ENCODE results near the gene PTGIS. TPM values are rescaled to one million over a fixed set of nuclear protein-coding genes. Genes with fewer than 3 reads are reported as not detected.
A peak's percentile ranks its signal among the peaks of the same experiment; 100 is the strongest.

PTGIS gene
- total and polyA plus RNA-seq, 5 donors, result 19.9 to 98.4 (median 53.6) TPM

DNA sequence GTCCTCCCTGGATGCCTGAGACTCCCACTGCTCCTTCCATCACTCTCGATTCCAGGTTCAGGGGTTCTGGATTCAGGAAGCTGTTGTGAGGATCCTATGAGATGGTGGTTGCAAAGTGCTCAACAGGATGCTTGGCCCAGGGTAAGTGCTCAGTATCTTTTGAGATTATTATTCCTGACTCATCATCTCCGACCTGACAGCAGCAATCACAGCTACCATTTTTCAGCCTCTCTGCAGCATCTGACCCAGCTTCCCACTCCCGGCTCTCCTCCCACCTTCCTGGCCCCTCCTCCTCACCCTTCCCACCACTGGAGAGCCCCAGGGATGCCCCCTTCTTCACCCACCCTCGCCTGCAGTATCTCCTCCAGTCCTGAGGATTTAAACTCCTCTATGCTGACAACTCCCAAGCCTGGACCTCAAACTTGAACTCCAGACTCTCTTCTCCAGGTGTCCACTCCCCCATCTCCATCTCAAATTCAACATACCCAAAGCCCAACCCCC lies 48.7 kb downstream of the PTGIS start:
- Histone ChIP-seq H3K4me3 (ENCODE audit: low read length) (no peak overlapping the region), H3K27ac (ENCODE audit: low read length) (no peak overlapping the region), H3K4me1 (ENCODE audit: control insufficient read depth, insufficient read depth, low read length) (no peaks in the 10 kb centered on the region), H3K9me3 (ENCODE audit: control insufficient read depth, low read length) (no peaks in the 10 kb centered on the region), H3K27me3 (ENCODE audit: control insufficient read depth, insufficient read depth) (no peaks in the 10 kb centered on the region)
- DNase-seq (no peak), ATAC-seq (no peak)
- intact Hi-C loops (cut with DNase I), result no loop called here
- WGBS, result 64% methylated on average over 4 of the region's 4 CpGs

DNA sequence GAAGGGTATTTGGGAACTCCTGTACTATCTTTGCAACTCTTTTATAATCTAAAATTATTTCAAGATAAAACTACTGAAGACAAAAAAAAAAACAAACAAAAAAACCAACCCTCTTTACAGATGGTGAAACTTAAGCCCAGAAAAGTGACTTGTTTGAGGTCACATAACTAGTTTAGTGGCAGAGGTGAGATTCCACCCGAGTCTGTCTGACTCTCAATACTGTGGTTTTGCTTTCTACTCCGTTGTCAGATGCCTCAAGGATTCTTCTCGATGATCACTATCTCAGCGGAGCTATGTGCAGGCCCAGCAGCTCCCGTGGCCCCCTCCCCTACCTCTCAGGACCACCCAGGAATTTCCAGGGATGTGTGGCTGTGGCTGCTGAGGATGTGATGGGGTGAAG lies 49.4 kb downstream of the PTGIS start:
- intact Hi-C loops (cut with DNase I), result no loop called here
- DNase-seq (no peak), ATAC-seq (no peak)
- no peaks in the 10 kb centered on the region for H3K27me3 ChIP-seq (ENCODE audit: control insufficient read depth, insufficient read depth)
- no peak overlapping the region for H3K27ac ChIP-seq (ENCODE audit: low read length)
- H3K4me1 ChIP-seq (ENCODE audit: control insufficient read depth, insufficient read depth, low read length), result no peaks in the 10 kb centered on the region
- 67% methylated on average over 5 of the region's 5 CpGs for WGBS
- H3K9me3 ChIP-seq (ENCODE audit: control insufficient read depth, low read length), result no peaks in the 10 kb centered on the region
- no peak overlapping the region for H3K4me3 ChIP-seq (ENCODE audit: low read length)

DNA sequence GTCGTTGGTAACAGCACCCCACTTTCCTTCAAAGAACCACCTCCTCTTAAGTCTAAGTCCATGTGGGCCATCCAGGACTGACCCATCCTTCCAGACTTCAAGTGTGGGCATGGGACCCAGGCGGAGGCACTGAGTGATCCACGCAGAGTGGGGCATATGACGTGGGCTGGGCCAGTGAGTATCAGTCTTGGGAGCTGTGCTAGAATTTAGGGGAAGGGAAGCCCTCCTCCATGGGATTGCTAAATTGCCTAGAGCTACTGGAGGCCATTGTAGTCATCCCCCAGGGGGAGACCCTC lies 50.2 kb downstream of the PTGIS start:
- Histone ChIP-seq H3K27ac (ENCODE audit: low read length) (no peak overlapping the region), H3K9me3 (ENCODE audit: control insufficient read depth, low read length) (no peaks in the 10 kb centered on the region), H3K4me3 (ENCODE audit: low read length) (no peak overlapping the region), H3K4me1 (ENCODE audit: control insufficient read depth, insufficient read depth, low read length) (no peaks in the 10 kb centered on the region), H3K27me3 (ENCODE audit: control insufficient read depth, insufficient read depth) (no peaks in the 10 kb centered on the region)
- no peak for ATAC-seq
- DNase-seq, result no peak
- intact Hi-C loops (cut with DNase I), result no loop called here
- 92% methylated on average over 4 of the region's 4 CpGs for WGBS

DNA sequence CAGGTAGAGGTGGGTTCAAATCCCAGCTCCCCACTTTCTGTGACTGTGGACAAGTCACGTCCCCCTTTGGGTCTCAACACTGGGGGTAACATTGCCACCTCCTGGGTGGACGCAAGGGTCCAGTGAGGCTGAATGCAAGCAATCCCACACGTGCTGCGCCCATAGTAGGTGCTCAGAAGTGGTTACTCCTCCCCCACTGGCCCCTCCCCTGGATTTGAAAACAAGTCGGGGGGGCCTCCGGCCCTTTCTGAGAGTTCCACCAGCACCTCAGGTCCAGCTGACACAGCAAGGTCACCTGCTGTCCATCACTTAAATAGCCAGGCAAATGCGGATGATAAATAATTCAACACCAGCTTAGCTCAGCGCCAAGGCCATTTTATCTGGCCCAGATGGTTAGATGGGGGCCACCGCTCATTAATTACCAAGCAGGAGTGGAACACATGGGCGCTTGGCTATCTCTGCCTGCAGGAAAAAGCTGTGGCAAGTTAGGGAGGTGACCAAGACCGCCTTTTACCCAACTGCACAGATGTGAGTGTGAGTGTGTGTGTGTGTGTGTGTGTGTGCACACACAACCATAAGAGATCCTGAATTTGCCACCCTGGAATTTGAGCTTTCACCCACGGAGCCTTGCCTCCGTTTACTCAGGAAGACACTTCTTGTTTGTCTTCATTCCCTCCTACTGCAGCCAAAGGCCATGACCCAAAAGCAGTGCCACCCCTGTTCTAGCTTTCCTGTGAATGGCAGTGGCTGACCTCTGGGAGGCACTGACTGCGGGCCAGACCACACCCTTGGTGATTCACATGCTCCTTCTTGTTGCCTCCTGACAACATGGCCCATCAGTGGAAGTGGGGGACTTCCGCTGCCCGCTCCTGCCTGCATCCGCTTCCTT lies 50.8 kb downstream of the PTGIS start:
- WGBS, result 84% methylated on average over 17 of the region's 17 CpGs
- peak; percentile 27 to 74 for ATAC-seq
- intact Hi-C loops (cut with DNase I), result no loop called here
- Histone ChIP-seq H3K27me3 (ENCODE audit: control insufficient read depth, insufficient read depth) (no peaks in the 10 kb centered on the region), H3K4me3 (ENCODE audit: low read length) (no peak overlapping the region), H3K4me1 (ENCODE audit: control insufficient read depth, insufficient read depth, low read length) (no peaks in the 10 kb centered on the region), H3K27ac (ENCODE audit: low read length) (no peak overlapping the region), H3K9me3 (ENCODE audit: control insufficient read depth, low read length) (no peaks in the 10 kb centered on the region)
- DNase-seq, result peak in 1 of 3 donors; percentile 64

DNA sequence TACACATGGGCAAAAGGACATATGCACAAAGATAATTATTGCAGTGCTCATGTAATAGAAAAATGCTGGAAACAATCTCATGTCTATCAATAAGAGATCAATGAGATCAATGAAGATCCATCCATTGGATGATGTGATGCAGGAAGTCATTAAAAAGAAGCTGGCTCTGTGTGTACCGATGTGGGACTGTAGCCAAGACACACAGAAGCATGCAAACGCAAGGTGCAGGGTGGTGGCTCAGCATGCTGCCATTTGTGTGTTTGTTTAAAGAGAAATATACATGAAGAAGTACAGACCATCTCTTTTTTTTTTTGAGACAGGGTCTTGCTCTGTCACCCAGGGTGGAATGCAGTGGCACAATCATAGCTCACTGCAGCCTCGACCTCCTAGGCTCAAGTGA lies 52.4 kb downstream of the PTGIS start:
- no peak for DNase-seq
- intact Hi-C loops (cut with DNase I), result no loop called here
- Histone ChIP-seq H3K4me3 (ENCODE audit: low read length) (no peak overlapping the region), H3K27ac (ENCODE audit: low read length) (no peak overlapping the region), H3K9me3 (ENCODE audit: control insufficient read depth, low read length) (no peaks in the 10 kb centered on the region), H3K27me3 (ENCODE audit: control insufficient read depth, insufficient read depth) (no peaks in the 10 kb centered on the region), H3K4me1 (ENCODE audit: control insufficient read depth, insufficient read depth, low read length) (no peaks in the 10 kb centered on the region)
- WGBS, result 47% methylated on average over 3 of the region's 3 CpGs
- no peak for ATAC-seq

DNA sequence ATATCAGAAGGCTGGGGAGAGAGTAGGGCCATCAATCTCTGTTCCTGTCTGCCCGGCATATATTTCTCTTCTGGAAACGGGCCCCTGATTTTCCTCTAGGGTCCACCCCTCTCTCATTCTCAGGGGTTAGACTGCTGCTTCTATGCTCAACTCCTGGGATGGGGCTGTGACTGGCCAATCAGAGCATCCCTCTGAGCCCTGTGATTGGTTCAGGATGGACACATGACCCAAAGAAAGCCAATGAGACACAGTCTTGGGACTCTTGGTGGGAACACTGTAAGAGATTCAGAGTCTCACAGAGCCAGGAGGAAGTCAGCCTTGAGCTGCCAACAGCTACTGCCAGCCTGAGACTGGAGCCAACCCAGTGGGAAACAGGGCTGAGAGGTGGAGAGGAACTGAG lies 54.4 kb downstream of the PTGIS start:
- no peaks in the 10 kb centered on the region for H3K9me3 ChIP-seq (ENCODE audit: control insufficient read depth, low read length)
- WGBS, result 89% methylated on average over 2 of the region's 2 CpGs
- no peak for DNase-seq
- H3K27me3 ChIP-seq (ENCODE audit: control insufficient read depth, insufficient read depth), result no peaks in the 10 kb centered on the region
- H3K4me3 ChIP-seq (ENCODE audit: low read length), result no peak overlapping the region
- H3K4me1 ChIP-seq (ENCODE audit: control insufficient read depth, insufficient read depth, low read length), result no peaks in the 10 kb centered on the region
- intact Hi-C loops (cut with DNase I), result no loop called here
- ATAC-seq, result no peak
- H3K27ac ChIP-seq (ENCODE audit: low read length), result no peak overlapping the region

DNA sequence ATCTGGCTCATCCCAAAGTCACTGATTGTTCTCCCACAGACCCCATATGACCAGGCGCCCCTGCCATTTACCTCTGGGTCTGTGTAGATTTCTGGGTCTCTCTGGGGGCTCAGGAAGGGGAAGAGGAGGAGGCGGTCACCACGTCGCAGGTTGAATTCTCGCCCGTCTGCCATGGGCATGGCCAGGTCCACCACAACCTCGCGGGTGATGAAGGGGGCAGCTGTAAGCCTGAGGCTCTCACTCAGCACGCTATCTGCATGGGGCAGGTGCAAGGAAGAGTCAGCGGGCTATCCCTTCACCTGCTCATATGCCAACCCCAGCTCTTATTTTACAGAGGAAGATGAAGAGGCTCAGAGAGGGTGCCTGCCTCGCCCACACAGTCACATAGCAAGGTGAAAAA lies 54.9 kb downstream of the PTGIS start:
- ATAC-seq (no peak), DNase-seq (no peak)
- 91% methylated on average over 11 of the region's 11 CpGs for WGBS
- intact Hi-C loops (cut with DNase I), result no loop called here
- no peak overlapping the region for H3K4me3 ChIP-seq (ENCODE audit: low read length)
- H3K9me3 ChIP-seq (ENCODE audit: control insufficient read depth, low read length), result no peaks in the 10 kb centered on the region
- no peak overlapping the region for H3K27ac ChIP-seq (ENCODE audit: low read length)
- H3K27me3 ChIP-seq (ENCODE audit: control insufficient read depth, insufficient read depth), result no peaks in the 10 kb centered on the region
- H3K4me1 ChIP-seq (ENCODE audit: control insufficient read depth, insufficient read depth, low read length), result no peaks in the 10 kb centered on the region

DNA sequence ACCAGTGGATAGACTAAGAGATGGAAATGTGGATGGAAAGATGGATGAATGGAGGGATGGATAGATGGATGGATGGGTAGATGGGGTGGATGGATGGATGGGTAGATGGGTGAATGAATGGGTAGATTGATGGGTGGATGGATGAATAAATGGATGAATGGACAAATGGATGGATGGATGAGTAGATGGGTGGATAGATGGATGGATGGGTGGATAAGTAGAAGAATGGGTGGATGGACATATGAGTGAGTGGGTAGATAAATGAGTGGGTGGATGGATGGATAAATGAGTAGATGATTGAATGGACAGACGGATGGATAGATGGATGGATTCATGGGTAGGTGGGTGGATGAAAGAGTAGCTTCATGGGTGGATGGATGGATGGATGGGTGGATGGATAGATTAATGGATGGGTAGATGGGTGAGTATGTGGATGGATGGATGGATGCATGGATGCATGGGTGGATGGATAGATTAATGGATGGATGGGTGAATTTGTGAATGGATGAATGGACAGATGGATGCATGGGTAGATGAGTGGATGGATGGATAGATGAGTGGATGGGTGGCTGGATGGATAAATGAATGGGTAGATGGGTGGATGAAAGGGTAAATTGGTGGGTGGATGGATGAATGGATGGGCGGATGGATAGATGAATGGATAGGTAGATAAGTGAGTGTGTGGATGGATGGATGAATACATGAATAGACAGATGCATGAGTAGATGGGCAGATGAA lies 56.0 kb downstream of the PTGIS start:
- WGBS, result 97% methylated on average over 2 of the region's 2 CpGs
- no peak for ATAC-seq
- Histone ChIP-seq H3K4me1 (ENCODE audit: control insufficient read depth, insufficient read depth, low read length) (no peaks in the 10 kb centered on the region), H3K27me3 (ENCODE audit: control insufficient read depth, insufficient read depth) (no peaks in the 10 kb centered on the region), H3K9me3 (ENCODE audit: control insufficient read depth, low read length) (no peaks in the 10 kb centered on the region), H3K4me3 (ENCODE audit: low read length) (no peak overlapping the region), H3K27ac (ENCODE audit: low read length) (no peak overlapping the region)
- intact Hi-C loops (cut with DNase I), result no loop called here
- no peak for DNase-seq

DNA sequence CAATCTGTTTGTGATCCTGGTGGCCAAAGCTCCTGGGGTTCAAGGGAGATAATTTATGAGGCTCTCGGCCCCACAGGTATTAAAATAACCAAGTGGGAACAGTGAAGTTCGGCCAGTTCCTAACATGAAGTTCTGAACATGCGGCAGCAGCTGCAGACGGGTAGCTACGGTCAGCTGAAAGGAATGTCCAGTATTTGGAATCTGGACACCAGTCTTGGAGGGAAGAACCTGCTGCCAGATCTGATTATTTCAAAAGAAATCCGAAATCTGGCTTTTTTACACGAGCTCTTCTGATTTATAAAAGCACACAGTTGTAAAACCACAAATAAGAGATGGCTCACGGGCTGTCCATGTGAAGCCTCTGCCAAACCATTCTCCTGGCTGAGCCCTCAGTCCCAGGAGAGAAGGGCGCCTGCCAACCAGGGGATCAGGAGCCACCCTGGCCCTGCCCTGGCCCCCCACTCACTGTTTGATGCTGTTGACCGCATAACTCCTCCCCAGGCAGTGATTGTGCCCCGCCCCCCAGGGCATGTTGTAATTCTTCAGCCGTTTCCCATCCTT lies 57.3 kb downstream of the PTGIS start:
- 48% methylated on average over 12 of the region's 12 CpGs for WGBS
- H3K4me3 ChIP-seq (ENCODE audit: low read length), result no peak overlapping the region
- H3K9me3 ChIP-seq (ENCODE audit: control insufficient read depth, low read length), result no peaks in the 10 kb centered on the region
- intact Hi-C loops (cut with DNase I), result no loop called here
- H3K27me3 ChIP-seq (ENCODE audit: control insufficient read depth, insufficient read depth), result no peaks in the 10 kb centered on the region
- peak; percentile 78 to 85 (median 80) for DNase-seq
- H3K27ac ChIP-seq (ENCODE audit: low read length), result no peak overlapping the region
- peak; percentile 67 for ATAC-seq
- no peaks in the 10 kb centered on the region for H3K4me1 ChIP-seq (ENCODE audit: control insufficient read depth, insufficient read depth, low read length)

DNA sequence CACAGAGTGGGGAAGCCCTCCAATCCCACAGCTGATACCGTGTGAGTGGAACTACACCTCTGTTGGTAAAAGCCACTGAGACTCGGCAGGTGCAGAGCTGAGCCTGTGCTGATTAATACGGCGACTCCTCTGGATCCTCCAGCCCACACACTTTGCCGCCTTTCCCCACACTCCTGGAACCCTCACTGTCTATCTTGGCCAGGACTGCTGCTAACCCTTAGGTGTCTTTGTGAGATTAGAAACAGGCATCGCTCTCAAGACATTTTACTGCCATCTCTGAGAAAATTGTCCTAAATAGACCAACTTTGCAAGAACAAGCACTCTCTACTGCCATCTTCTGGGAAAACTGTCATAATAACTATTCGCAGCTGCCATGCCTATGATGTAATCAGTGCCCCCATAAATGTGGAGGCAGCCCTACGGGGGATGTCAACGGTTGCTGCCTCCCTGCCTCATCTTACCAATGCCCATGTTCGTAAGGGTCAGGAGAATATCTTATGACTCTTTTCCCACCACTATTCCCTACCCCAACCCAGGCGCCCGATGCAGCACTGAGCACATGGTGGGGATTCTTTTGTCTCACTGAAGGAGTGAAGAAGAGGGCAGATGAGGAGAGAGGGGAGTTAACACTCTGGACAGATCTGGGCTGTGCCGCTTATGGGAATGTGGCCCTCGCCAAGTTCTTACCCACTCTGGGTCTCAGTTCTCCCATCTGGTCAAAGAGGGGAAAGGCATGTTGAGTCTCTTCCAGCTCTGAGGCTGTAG lies 59.3 kb downstream of the PTGIS start:
- Histone ChIP-seq H3K9me3 (ENCODE audit: control insufficient read depth, low read length) (no peaks in the 10 kb centered on the region), H3K27ac (ENCODE audit: low read length) (no peak overlapping the region), H3K4me3 (ENCODE audit: low read length) (no peak overlapping the region), H3K4me1 (ENCODE audit: control insufficient read depth, insufficient read depth, low read length) (no peaks in the 10 kb centered on the region), H3K27me3 (ENCODE audit: control insufficient read depth, insufficient read depth) (no peaks in the 10 kb centered on the region)
- DNase-seq (no peak), ATAC-seq (no peak)
- 52% methylated on average over 14 of the region's 14 CpGs for WGBS
- intact Hi-C loops (cut with DNase I), result no loop called here
